Body of pancreas (tissue), 4 donors: Measurements from ENCODE around the gene SLC16A7. TPM values are rescaled to one million over a fixed set of nuclear protein-coding genes. Genes with fewer than 3 reads are reported as not detected.

ENCODE experiments used
- ATAC-seq: fragments of 150-250 bp; one replicate; pipeline ENCODE4 v1.9.1; 2016
- DNase-seq, 4 donors: peaks; one replicate each; pipeline ENCODE4 v3.0.0-alpha.2; 2019
- H3K27ac ChIP-seq, 4 donors: fragments of 200-600 bp; sonication (generic); 1 replicate in 3 of 4; 2 replicates in 1 of 4; pipeline versions ENCODE4 v1.5.1 to v1.6.1; 2016 to 2019; ENCODE audit warnings: mild to moderate bottlenecking in 1 of 4, mixed read lengths in 1 of 4, moderate library complexity in 1 of 4
- H3K27me3 ChIP-seq, 2 donors: fragments of 200-600 bp; sonication (generic); one replicate each; pipeline ENCODE4 v1.6.0; 2016; ENCODE audit warnings: mild to moderate bottlenecking in 1 of 2
- H3K36me3 ChIP-seq, 2 donors: fragments of 200-600 bp; sonication (generic); replicated peaks in 1 of 2; 2 replicates each; pipeline ENCODE4 v1.5.1; 2016; ENCODE audit warnings: low read depth in 2 of 2; ENCODE audit not compliant: insufficient read depth in 1 of 2
- H3K4me1 ChIP-seq: fragments of 200-600 bp; sonication (generic); one replicate; pipeline ENCODE4 v1.6.0; 2016
- H3K4me3 ChIP-seq, 2 donors: fragments of 200-600 bp; sonication (generic); 1 replicate in 1 of 2; 2 replicates in 1 of 2; pipeline ENCODE4 v1.5.1; 2016 to 2019
- H3K9me3 ChIP-seq, 3 donors: fragments of 200-600 bp; sonication (generic); 1 replicate in 2 of 3; 2 replicates in 1 of 3; pipeline ENCODE4 v1.5.1; 2016
- CTCF ChIP-seq, 7 experiments: fragments of 450-650 bp in 4 of 7; fragments of 200-600 bp in 3 of 7; sonication (generic) in 3 of 7; IDR thresholded peaks; one replicate each; pipeline ENCODE4 v1.5.1; 2016 to 2019; ENCODE audit warnings: antibody characterized with exemption in 7 of 7
- POLR2A ChIP-seq, 3 donors: fragments of 450-650 bp; IDR thresholded peaks; one replicate each; pipeline ENCODE4 v1.6.1; 2016; ENCODE audit warnings: antibody characterized with exemption in 3 of 3, mild to moderate bottlenecking in 2 of 3
- WGBS, 2 donors: methylation state at CpG; one replicate each; pipeline ENCODE4 v1.1.5; 2017; 5-methylcytosine and 5-hydroxymethylcytosine counted together
- intact Hi-C: fragments of 100-400 bp; cut with DNase I; formaldehyde crosslinking; loops from one replicate; pipeline ENCODE4 v1.15.1; 2023
- total RNA-seq, 2 donors: library from RNA; depleted of rRNA; stranded (reverse); fragments of >200 nt; gene quantifications; one replicate each; pipeline ENCODE4 v1.1.0, GENCODE V29; 2016

The SLC16A7 gene
- total RNA-seq, 2 donors from 2014 or later, result 36.8 to 50.4 TPM

DNA sequence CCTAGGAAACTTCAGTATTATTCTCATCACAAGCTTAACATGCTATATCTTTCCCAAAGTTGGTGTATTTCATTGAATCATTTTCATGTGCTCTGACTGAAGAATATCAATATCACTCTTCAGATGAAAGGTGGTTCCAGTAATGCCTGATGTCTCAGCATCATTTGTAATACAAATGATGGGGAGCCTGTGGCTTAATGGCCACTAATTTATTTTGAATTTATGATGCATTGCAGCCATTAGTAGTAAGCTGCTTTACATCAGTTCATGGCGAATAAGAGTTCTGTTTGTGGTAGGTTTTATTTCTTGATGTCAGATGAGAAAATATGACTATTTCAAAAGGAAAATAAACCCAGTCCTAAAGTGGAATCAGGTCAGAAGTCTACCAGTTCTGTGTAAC, 139.4 kb downstream of the SLC16A7 start:
- Histone ChIP-seq H3K9me3 (no peaks in the 10 kb centered on the region), H3K4me1 (peaks cover 16% of the 10 kb centered on the region), H3K36me3 (no peaks in the 10 kb centered on the region), H3K27ac (no peak overlapping the region), H3K4me3 (no peak overlapping the region), H3K27me3 (no peaks in the 10 kb centered on the region)
- DNase-seq, result no peak
- TF ChIP-seq CTCF (IDR thresholded peaks at IDR 0.05) (no peak), POLR2A (IDR thresholded peaks at IDR 0.05) (no peak)
- ATAC-seq, result no peak
- WGBS, 2 donors, result 90 to 93% methylated on average over 1 of the region's 1 CpG
- intact Hi-C loops, result no loop called here

- 25 to 29% methylated on average over 1 of the region's 1 CpG for WGBS, 2 donors
- no peak for TF ChIP-seq CTCF (IDR thresholded peaks at IDR 0.05)
- TF ChIP-seq POLR2A (IDR thresholded peaks at IDR 0.05), result no peak
- Histone ChIP-seq H3K9me3 (no peaks in the 10 kb centered on the region), H3K4me1 (peaks cover 16% of the 10 kb centered on the region), H3K27ac (peak overlapping the region; percentile 67 to 82 (median 76)), H3K4me3 (no peak overlapping the region), H3K36me3 (no peaks in the 10 kb centered on the region), H3K27me3 (no peaks in the 10 kb centered on the region)
- peak; percentile 69 to 82 (median 76) for DNase-seq
- intact Hi-C loops, result no loop called here
- ATAC-seq, result peak; percentile 92
These were observed 140.5 kb downstream of the SLC16A7 start for GRCh38 chr12:59736359-59736758.

GRCh38 chr12:59736786-59737185, 141.0 kb downstream of the SLC16A7 start:
- peak; percentile 16 to 45 (median 30) for DNase-seq
- intact Hi-C loops, result no loop called here

DNA sequence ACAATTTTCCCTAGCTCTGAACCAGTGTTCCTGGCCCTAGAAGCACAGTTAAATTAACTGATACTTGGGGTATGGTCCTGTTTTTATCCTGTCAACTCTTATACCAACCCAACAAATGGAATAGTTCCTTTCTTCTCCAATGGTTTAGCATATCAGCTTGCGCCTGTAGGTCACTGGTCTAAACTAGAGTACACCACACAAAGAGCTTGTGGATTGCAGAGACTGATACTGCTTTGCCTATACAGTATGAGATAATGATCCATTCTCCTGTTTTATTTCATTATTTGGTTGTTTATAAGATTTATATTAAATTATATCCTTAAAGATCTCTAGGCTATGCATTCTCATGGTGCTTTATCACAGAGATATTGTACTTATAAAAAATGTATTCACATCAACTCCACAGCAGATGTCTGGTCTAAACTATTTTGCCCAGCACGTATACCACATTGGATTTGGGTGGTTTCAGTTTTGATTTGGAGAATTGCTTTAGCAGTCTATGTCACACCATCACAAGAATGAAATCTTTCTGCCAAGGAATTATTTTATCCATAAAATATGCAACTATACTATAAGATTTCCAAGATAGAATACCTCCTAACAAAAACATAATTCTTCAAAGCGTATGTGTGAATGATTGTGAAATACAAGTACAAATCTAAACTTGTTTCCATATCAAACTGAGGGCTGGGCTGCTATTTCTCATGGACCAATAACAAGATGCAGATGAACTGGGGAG, 142.1 kb downstream of the SLC16A7 start:
- DNase-seq (no peak), ATAC-seq (no peak)
- 81 to 88% methylated on average over 3 of the region's 3 CpGs for WGBS, 2 donors
- Histone ChIP-seq H3K4me3 (no peak overlapping the region), H3K27me3 (no peaks in the 10 kb centered on the region), H3K27ac (no peak overlapping the region), H3K36me3 (no peaks in the 10 kb centered on the region), H3K4me1 (peaks cover 16% of the 10 kb centered on the region), H3K9me3 (no peaks in the 10 kb centered on the region)
- TF ChIP-seq CTCF (IDR thresholded peaks at IDR 0.05), result no peak
- TF ChIP-seq POLR2A (IDR thresholded peaks at IDR 0.05), result no peak
- intact Hi-C loops, result no loop called here

More at GRCh38 chr12:59736786-59737185, 141.0 kb downstream of the SLC16A7 start:
- WGBS, 2 donors, result 6 to 16% methylated on average over 1 of the region's 1 CpG
- ATAC-seq, result peak; percentile 81
- TF ChIP-seq POLR2A (IDR thresholded peaks at IDR 0.05), result no peak
- TF ChIP-seq CTCF (IDR thresholded peaks at IDR 0.05), result no peak
- Histone ChIP-seq H3K27me3 (no peaks in the 10 kb centered on the region), H3K4me3 (no peak overlapping the region), H3K27ac (peak overlapping the region; percentile 67 to 82 (median 76)), H3K4me1 (peaks cover 16% of the 10 kb centered on the region), H3K36me3 (no peaks in the 10 kb centered on the region), H3K9me3 (no peaks in the 10 kb centered on the region)

DNA sequence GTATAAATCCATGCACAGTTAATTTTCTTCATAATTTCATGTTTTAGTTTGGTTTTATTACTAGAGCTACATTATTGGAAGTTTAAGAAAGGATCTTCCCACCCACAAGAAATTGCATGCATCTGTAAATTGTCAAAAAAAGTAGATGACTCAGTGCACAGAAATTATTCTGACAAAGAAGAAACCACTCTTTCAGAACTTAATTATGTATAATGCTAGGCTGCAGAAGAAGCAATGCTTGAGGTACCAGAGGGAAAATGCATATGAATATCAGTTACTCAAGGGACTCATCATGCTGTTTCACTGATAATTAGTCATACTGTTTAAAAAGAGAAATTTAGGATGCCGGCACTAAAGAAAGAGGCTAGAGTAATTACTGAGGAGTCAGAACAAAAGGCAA, 147.0 kb downstream of the SLC16A7 start:
- Histone ChIP-seq H3K27ac (no peak overlapping the region), H3K27me3 (no peaks in the 10 kb centered on the region), H3K4me3 (no peak overlapping the region), H3K9me3 (no peaks in the 10 kb centered on the region), H3K36me3 (no peaks in the 10 kb centered on the region), H3K4me1 (peaks cover 3% of the 10 kb centered on the region)
- no peak for TF ChIP-seq POLR2A (IDR thresholded peaks at IDR 0.05)
- TF ChIP-seq CTCF (IDR thresholded peaks at IDR 0.05), result no peak
- no peak for DNase-seq
- no peak for ATAC-seq
- WGBS, 2 donors, result 82 to 85% methylated on average over 1 of the region's 1 CpG
- intact Hi-C loops, result no loop called here
